NCI-H146 treated with DMSO at 0.1 percent for 48 hours (cell line): ENCODE data around the gene GPM6B.

Experiments
- DNase-seq: peaks from one replicate; lab custom pipeline; 2025; ENCODE audit not compliant: unreplicated experiment; lab: John Stamatoyannopoulos, UW

Gene GPM6B

DNA sequence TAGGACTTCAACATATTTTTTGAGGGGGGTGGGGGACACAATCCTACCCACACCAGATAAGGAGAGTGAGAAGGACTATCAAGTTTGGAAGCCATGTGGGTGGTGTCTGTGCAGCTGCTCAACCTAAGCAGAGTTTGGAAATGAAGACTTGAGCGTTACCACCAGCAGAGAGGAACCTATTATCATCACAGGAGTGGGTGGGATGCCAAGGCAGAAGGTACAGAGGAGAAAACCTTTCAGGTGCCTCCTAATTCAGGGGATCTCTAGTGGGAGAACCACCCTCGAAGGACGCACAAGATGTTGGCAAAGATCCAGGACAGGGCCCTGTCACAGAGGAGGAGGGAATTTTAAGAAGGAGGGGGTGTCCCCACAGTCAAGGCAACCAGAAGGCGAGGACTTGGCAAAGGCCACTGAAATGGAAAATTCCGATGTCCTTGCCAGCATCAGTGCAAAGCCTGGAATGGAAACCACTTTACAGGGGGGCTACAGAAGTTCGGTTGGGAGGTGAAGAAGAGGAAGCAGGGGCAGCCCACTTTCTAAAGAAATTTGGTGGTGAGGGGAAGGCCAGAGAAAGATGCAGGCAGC lies 8.4 kb upstream of the GPM6B start:
- no peak for DNase-seq

DNA sequence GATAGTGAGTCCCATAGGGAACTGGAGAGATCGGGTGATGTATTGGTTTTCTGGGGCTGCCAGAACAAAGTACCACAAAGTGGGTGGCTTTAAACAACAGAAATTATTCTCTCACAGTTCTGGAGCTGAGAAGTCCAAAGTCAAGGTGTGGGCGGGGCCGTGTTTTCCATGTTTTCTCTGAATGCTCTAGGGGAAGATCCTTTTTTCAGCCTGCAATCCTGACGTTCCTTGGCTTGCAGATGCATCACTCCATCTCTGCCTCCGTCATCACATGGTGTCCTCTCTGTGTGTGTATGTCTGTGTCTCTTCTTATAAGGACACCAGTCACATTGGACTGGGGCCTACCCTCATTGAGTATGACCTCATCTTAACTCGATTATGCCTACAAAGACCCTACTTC lies 7.9 kb upstream of the GPM6B start:
- no peak for DNase-seq

DNA sequence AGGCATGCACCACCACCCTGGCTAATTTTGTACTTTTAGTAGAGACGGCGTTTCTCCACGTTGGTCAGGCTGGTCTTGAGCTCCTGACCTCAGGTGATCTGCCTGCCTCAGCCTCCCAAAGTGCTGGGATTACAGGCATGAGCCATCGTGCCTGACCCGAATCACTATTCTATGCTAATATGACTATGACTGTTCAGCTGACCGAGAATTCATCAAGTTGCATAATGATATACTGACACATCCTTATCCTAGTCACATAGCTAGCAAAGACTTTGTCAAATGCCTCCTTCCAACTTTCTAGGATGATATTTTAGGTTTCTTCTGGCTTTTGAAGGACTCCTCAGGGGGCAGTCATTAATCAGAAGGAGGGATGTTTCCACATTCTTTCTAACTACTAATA lies 4.8 kb upstream of the GPM6B start:
- DNase-seq: no peak

DNA sequence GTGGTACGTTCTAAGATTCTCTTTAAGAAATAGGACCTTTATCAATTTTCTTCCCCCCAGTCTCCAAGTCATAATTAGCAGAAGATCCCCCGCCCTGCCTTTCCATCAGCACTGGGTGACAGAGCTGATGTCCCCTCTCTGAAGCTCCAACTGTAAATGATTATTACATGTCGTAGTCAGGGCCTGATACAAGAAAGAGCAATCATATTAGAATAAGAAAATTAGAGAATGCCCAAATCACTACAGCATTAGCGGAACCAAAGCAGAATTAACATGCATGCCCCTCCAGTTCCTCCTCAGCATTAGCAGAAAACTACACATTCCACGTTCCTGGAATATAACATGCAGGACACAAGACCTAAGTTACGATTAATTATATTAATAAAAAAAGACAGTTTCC lies 717 bp downstream of the GPM6B start:
- DNase-seq: no peak

DNA sequence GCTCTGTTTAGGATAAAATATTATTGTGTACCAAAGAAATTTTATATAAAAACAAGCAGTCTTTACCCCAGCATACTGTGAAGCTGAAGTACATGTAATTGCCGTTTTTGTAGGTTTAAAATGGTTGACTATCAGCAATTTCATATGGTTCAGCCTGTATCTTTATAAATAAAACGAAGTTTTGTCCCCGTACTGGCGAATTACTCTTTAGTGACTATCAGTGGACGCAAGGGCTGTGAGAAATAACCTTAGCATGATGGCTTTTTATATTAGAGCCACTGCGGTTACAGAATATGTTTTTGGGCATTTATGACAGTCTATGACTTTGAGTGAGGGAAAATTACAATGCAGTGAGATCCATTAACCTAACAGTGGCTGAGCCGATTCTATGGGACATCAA lies 1.2 kb downstream of the GPM6B start:
- DNase-seq: no peak

DNA sequence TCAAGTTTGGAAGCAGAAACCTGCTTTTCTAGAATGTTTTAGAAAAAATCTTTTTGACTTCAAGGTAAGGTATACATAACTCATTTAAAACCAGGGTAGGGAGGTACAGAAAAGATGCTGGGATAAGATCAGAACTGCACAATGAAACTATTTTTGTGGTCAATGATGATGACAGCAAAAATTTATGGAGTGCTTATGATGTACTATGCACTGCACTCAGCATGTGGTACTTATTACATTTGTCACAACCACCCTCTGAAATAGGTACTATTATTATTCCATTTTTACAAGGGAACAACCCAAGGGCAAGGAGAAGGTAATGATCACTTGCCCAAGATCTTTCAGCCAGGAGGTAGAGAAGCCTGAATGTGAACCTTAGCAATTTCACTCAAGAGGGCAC lies 8.0 kb downstream of the GPM6B start:
- no peak for DNase-seq

DNA sequence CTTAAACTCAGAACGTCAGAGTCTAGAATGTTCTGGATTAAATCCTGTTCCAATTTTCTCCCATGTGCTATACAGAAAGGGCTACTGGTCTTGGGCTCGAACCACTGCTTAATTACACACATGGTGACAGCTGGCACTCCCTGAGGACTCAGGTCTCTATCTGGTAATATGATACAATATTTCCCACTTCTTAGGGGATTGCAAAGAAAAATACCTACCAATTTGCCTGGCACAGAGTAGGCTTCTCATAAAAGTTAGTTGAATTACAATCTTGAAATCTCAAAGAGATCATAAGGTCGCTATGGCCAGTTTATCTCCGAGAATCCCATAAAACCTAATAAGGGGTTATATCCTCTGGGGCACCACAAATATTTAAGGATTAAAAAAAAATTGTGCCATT lies 8.6 kb downstream of the GPM6B start:
- peak; percentile 2 for DNase-seq

DNA sequence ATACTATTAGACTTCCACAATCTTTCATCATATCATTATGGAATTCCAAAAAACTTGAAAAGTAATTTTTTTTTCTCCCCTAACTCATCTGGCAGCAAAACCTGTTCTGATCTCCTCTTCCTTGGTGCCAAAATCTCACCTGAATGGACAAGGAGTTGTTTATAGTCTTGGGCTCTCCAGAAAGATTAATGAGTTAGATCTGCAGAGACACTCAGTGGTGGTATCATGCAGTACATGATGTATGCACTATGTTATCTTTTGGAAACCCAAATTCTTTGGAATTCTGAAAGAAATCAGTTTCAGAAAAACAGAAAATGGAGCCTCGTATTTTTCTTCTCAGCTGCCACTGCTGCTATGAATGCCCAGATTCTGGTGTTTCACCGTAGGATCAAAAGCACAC lies 11.7 kb downstream of the GPM6B start:
- DNase-seq: no peak

DNA sequence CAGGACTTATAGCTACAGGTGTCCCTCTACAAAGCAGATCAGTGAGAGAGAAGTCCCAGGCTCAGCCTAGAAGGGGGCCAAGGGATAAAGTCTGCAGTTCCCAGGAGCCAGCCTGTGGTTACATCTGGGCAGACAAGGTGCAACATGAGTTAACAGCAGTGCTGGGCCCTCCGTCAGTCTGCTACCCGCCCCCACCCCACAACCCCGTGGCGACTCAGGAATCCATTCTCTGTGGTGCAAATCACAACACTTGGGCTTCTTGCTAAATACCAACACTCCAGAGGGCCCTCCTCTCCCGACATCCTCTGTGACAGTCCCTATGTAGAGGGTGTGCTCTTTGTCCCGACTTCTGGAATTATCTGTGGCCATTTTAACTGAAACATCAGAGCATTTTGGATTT lies 13.8 kb downstream of the GPM6B start:
- no peak for DNase-seq

DNA sequence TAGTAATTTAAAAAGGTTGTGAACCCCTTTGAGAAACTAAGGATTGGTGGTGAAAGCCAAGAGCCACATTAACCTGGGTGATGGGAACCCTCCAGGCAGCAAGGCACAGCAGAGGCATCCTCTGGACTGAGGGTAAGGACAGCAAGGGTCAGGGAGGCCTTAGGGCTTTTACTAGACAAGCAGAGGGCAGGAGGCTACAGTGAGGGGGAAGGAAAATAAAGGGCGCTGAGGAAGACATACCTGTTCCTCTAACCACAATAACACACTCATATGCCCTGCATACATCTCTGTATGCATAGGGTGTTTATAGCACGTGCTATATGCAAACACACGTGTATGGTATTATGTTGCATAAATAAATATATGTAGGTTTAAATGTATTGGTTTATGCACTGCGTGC lies 18.7 kb downstream of the GPM6B start:
- DNase-seq: no peak

DNA sequence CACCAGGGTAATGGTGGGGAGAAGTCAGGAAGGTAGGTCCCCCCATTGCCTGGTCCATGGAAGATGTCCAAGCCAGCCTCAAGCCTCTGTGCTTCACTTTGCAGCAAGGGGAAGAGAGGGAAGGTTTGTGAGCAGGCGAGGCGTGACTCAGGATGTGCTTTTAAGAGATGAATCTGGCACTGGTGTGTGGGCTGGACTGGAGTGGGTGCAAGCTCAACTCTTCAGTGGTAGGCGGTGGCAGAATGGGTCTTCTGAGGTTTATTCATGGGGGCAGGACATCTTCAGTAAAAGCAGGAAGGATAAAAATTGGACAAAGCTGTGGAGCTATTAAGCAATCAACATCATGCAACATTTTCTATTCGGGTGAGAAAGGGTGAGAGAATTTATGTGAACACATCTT lies 19.4 kb downstream of the GPM6B start:
- no peak for DNase-seq

DNA sequence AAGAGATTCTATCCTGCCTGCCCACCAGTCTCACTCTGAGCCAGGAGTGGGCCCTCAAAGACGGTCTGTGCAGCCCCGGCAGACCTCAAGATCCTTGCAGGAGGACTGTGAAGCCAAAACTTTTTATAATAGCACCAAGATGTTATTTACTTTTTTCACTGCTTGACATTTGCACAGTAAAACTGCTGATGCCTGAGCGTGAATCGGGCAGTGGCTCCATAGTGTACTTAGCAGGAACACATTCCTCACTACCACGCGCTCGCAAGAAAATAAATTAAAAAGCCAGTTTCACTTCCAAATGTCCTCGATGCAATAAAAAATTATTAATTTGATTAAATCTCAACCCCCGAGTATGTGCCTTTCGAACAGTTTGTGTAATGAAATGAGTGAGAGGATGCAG lies 22.5 kb downstream of the GPM6B start:
- DNase-seq: no peak

DNA sequence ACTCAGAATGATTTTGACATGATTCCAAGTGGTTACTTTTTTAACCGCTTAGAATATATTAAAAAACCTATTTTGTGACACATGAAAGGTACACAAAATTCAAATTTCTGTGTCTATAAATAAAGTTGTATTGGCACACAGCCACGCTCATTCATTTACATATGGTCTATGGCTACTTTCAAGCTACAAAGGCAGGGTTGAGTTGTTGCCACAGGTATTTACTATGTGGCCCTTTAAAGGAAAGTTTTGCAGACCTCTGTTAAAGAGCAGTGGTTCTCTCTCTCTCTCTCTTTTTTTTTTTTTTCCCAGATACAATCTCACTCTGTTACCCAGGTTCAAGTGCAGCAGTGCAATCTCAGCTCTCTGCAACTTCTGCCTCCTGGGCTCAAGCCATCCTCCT lies 23.0 kb downstream of the GPM6B start:
- no peak for DNase-seq

DNA sequence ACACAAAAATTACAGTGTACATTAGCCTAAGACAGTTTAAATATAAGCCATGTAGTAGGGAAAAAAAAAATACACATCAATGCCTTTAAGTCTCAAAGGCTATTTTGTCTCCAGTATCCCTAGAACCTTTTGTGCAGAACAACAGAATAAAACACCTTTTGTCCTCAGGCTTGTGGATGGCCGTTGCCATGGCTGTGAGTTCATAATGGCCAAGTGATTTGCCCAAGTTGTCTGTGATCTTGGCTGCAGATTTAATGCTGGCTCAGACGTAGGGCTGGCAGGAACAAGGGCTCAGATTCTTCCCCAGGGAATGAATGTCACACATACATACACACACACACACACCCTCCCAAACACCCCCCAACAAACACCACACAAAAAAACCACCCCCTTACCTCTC lies 25.3 kb downstream of the GPM6B start:
- no peak for DNase-seq

DNA sequence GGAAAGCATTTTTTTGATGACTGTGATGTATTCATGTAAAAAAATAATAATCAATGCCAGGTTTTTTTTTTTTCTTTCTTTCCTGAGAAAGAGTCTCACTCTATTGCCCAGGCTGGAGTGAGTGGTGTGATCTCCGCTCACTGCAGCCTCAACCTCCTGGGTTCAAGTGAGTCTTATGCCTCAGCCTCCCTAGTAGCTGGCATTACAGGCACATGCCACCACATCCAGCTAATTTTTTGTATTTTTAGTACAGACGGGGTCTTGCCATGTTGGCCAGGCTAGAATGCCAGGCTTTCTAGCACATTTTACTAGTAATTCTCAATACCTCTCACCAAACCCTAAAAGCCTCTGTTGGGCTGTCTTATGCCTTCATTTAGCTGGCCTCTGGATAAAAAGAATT lies 25.7 kb downstream of the GPM6B start:
- DNase-seq: no peak

DNA sequence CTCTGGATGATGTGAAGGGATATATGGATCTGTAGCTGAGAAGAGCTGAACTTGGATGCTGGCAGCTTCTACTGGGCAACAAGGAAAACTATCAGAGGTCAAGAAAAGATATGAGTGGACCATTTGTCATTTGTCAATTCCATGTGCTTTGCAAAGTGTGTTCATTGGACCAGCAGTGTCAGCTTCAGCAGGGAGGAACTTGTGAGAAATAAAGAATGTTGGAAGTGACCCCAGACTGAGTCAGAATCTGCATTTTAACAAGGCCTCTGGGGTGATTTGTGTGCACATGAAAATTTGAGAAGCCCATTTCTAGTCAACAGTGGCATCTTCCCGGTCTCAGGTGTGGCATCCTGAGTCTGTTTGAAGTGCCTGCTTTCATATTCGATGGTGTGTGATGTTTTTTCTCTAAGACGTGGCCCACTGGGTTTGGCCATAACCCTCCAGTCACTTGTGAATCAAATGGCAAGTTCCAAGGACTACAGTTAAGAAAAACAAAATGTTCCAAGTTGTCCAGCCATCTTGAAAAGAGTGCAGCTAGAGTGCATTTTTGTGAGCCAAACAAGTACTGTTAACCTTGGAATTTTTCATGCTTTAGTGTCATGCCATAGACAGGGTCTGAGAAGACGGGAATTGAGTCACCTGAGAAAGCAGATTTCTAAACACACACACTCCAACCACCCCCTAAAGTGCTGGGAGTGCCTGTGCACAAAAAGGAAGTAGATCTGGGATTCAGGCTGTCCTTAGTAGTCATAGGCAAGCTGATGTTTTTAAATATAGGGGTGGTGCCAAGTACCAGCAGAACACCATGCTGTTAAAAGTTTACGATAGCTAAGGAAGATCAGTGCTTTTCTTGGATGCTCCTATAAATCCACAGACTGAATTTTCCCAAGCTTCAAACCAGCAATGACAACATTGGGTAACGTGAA lies 26.4 kb downstream of the GPM6B start:
- no peak for DNase-seq

DNA sequence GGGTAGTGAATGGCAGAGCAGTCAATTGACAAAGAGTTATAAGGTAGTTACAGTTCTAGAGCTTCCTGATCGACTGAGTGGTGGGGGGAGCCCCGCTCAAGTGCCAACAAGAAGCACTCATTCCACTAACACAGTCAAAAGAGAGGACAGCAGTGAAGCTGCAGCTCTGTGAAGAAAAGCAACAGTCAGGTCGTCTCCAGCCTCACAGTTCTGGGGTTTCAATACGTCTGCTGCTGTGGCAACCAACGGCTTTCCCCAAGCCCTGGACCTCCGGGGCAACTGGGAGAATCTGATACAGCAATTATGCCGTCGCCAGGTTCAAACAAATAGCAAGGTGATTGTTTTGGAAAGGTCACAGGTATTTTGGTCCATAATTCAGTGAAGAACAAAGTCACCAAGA lies 30.8 kb downstream of the GPM6B start:
- DNase-seq: peak; percentile 59

DNA sequence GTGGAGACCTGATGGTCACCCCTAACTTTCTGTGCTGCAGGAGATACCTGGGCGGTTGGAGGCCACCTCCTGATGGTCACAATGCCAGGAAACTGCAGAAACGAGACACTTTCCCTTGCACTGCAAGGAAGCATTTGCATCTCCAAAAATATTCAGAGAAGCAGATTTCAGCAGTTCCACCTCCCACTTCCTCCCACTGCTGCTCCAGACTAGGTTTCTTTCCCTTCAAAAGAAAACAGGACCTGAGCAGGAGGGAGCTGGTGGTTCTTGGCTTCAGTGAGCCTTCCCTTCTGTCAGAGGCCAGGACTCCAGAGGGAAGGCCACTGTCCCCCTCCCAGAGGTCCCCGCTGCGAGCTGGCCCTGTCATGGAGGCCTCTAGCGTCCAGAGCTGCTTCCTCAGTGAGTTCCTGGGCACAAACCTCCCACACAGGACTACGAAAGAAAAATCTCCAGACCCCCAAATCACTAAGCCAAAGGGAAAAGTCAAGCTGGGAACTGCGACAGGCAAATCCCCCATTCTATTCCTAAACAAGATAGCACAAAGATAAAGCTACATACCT lies 35.9 kb downstream of the GPM6B start:
- no peak for DNase-seq

DNA sequence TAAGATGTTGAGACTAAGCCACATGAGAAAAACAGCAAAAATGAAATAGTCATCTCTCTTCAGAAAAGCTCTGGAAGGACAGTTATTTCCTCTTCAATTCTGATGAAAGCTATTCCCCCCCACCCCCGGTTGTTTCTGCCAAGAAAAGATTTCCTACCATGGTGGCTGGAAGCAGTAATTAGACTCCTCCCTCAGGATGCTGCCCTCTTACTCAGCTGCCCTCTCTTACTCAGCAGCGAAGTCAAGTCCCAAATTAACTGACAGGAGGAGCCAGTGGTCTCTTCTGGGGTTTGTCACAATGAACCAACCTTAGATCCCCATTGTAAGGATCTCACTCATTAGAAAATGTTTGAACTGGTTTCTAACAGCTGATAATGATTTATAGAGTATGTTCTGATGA lies 38.0 kb downstream of the GPM6B start:
- no peak for DNase-seq

DNA sequence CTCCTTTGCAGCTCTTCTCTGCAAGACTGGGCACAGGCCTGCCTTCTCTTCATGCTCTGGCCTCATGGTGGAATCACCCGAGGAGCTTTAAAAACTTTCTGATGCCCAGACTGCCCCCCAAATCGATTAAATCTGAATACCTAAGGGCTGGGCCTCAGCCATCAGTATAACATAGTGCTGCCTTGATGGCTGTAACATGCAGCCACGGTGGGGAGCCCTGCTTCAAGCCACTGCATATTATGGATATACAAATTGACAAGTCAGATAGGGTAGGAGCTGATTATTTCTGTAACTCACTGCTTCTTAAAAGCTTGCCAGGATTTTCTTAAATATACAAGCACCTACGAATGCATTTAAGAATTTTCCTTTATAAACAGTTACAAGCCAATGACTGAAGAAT lies 40.5 kb downstream of the GPM6B start:
- no peak for DNase-seq

DNA sequence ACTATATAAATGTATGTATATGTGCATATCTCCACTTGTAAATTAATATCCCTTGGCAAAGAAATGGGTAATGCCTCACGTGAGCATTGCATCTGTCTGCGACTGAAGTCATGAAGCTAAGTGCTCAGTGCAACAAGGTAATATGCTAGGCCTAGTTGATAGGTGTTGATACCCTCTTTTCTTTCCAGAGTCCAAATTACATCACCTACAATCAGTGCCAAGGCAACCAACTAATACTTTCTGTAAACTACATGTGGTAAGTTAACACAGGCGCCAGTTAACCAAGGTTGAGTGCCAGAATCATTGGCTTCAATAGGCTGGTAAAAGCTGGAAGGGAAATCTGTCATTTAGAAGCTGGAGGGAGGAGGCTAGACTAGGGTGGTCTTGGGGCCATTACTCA lies 41.1 kb downstream of the GPM6B start:
- no peak for DNase-seq

DNA sequence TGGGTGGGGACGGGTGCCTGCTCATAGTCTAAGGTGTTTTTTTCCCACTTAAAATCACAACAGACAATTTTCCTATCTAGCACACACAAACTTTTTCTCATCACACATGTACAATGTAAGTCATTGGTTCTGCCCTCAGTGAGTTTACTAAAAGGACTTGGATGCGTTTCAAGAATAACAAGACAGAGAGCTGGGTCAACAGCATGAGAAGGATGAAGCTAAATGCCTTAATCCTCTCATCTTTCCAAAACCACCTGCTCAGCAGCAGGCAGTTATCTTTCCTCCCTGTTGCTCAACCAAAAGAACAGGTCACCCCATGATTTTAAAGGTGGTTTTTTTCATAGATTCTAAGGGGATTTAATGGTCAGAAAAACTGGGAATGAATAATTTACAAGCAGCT lies 42.2 kb downstream of the GPM6B start:
- DNase-seq: no peak
